OCI-LY3 (cell line): Measurements from ENCODE around the gene PPP1R14D.

ENCODE experiments used
- EZH2phosphoT487 ChIP-seq: fragments of 200-600 bp; shearing (Covaris generic); IDR thresholded peaks from 2 replicates; pipeline ENCODE4 v1.6.1; 2018; ENCODE audit warnings: antibody characterized with exemption, mixed run types, low read depth
- TF ChIP-seq, protein P1 (sequence below): fragments of 200-600, 300-600 bp; sonication (generic); IDR thresholded peaks from 2 replicates; pipeline ENCODE4 v1.5.1; 2014; ENCODE audit warnings: antibody characterized with exemption, low read length, low read depth

DNA sequence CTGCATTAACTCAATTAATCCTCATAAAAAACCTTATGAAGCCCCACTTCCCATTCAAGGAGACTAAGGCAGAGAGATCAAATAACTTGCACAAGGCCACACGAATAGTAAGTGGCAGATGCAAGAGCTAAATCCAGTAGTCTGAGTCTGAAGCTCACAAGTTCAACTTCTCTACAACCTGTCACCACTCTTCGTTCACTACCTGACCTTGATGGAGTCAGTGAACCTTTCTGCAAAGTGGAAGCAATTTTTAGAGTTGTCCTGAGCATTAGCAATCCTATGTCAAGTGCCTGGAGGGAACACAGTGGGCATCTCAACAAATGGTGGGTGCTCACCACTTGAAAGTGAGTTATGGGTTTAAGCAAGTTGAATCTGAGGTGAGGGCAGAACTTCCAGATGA, 13.2 kb upstream of the PPP1R14D start:
- TF ChIP-seq, protein P1, sequence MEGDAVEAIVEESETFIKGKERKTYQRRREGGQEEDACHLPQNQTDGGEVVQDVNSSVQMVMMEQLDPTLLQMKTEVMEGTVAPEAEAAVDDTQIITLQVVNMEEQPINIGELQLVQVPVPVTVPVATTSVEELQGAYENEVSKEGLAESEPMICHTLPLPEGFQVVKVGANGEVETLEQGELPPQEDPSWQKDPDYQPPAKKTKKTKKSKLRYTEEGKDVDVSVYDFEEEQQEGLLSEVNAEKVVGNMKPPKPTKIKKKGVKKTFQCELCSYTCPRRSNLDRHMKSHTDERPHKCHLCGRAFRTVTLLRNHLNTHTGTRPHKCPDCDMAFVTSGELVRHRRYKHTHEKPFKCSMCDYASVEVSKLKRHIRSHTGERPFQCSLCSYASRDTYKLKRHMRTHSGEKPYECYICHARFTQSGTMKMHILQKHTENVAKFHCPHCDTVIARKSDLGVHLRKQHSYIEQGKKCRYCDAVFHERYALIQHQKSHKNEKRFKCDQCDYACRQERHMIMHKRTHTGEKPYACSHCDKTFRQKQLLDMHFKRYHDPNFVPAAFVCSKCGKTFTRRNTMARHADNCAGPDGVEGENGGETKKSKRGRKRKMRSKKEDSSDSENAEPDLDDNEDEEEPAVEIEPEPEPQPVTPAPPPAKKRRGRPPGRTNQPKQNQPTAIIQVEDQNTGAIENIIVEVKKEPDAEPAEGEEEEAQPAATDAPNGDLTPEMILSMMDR: no peak
- no peak for TF ChIP-seq EZH2phosphoT487
